ENCODE results near the gene EVI5. TPM values are rescaled to one million over a fixed set of nuclear protein-coding genes. Genes with fewer than 3 reads are reported as not detected.

EVI5 gene
- total RNA-seq, 1 experiment from 2014 or later: 11.4 TPM

DNA sequence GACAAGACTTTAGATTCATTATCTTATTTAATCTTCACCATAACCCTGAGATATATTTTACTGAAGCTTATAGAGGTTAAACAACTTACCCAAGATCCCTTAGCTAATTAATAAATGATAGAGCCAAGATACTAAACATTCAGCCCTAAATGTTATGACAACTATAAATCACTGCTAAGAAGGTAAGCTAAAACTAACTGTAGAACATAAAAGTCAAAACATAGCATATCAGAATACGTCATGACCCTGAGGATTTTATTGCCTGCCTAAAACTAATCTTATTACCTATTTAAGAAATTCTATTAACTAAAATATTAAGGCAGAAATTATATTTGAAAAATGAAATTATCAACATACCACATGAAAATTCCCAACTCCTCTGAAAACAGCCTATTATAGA, 22.6 kb downstream of the EVI5 start:
- ATAC-seq (no peak), DNase-seq (ENCODE audit: low spot score) (no peak)
- no peaks in the 10 kb centered on the region for H3K9me3 Mint-ChIP-seq
- H3K4me3 Mint-ChIP-seq: no peak overlapping the region
- no peak overlapping the region for H3K27ac Mint-ChIP-seq
- ChIA-PET POLR2A (no interaction called here), CTCF (interaction anchor here (1.3 to 1.4 kb wide), 2 partner anchors 13 to 56 kb away, joined by 6 read pairs; no protein-coding TSS in a partner anchor)
- TF ChIP-seq CREB1 (CRISPR knock-in tag; IDR thresholded peaks at IDR 0.05) (no peak), IRF2 (CRISPR knock-in tag; IDR thresholded peaks at IDR 0.05; ENCODE audit: borderline replicate concordance, low read depth) (no peak), ZNF281 (CRISPR knock-in tag; IDR thresholded peaks at IDR 0.05) (no peak), KAT7 (CRISPR knock-in tag; IDR thresholded peaks at IDR 0.05; ENCODE audit: borderline replicate concordance) (no peak), MXD4 (CRISPR knock-in tag; IDR thresholded peaks at IDR 0.05; ENCODE audit: borderline replicate concordance) (no peak), NFATC4 (CRISPR knock-in tag; IDR thresholded peaks at IDR 0.05) (no peak), ZNF121 (CRISPR knock-in tag; IDR thresholded peaks at IDR 0.05) (no peak), AFF4 (CRISPR knock-in tag; IDR thresholded peaks at IDR 0.05; ENCODE audit: borderline replicate concordance) (no peak), HMGXB4 (CRISPR knock-in tag; IDR thresholded peaks at IDR 0.05) (no peak), NR2C2 (CRISPR knock-in tag; IDR thresholded peaks at IDR 0.05) (no peak)
- TF ChIP-seq, protein P1, sequence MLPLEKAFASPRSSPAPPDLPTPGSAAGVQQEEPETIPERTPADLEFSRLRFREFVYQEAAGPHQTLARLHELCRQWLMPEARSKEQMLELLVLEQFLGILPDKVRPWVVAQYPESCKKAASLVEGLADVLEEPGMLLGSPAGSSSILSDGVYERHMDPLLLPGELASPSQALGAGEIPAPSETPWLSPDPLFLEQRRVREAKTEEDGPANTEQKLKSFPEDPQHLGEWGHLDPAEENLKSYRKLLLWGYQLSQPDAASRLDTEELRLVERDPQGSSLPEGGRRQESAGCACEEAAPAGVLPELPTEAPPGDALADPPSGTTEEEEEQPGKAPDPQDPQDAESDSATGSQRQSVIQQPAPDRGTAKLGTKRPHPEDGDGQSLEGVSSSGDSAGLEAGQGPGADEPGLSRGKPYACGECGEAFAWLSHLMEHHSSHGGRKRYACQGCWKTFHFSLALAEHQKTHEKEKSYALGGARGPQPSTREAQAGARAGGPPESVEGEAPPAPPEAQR (CRISPR knock-in tag; IDR thresholded peaks at IDR 0.05): no peak
- TF ChIP-seq, protein P2, sequence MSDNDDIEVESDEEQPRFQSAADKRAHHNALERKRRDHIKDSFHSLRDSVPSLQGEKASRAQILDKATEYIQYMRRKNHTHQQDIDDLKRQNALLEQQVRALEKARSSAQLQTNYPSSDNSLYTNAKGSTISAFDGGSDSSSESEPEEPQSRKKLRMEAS (CRISPR knock-in tag; IDR thresholded peaks at IDR 0.05): no peak
- TF ChIP-seq, protein P3, sequence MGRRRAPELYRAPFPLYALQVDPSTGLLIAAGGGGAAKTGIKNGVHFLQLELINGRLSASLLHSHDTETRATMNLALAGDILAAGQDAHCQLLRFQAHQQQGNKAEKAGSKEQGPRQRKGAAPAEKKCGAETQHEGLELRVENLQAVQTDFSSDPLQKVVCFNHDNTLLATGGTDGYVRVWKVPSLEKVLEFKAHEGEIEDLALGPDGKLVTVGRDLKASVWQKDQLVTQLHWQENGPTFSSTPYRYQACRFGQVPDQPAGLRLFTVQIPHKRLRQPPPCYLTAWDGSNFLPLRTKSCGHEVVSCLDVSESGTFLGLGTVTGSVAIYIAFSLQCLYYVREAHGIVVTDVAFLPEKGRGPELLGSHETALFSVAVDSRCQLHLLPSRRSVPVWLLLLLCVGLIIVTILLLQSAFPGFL (CRISPR knock-in tag; IDR thresholded peaks at IDR 0.05; ENCODE audit: borderline replicate concordance): no peak
- H3K36me3 Mint-ChIP-seq: no peaks in the 10 kb centered on the region
- no peaks in the 10 kb centered on the region for H3K4me1 Mint-ChIP-seq
- no peaks in the 10 kb centered on the region for H3K27me3 Mint-ChIP-seq (ENCODE audit: low read depth)

DNA sequence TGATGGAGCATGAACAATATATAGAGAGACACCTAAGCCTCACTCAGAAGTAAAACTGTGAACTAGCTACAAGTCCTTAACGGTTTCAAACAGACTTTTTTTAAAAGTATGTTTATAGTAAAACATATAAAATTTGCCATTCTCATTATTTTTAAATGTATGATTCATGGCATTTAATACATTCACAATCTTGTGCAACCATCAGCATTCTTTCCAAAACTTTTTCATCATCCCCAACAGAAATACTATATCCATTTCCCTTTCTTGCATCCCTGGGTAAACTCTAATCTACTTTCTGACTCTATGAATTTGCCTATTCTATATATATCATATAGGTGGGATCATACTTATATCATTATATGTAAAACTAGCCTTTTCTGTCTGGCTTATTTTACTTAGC, 25.5 kb downstream of the EVI5 start:
- CTCF ChIA-PET: interaction anchor here (1.0 kb wide), 1 partner anchor 10 kb away, joined by 4 read pairs; no protein-coding TSS in a partner anchor
- no peaks in the 10 kb centered on the region for H3K4me1 Mint-ChIP-seq
- TF ChIP-seq NR2C2 (CRISPR knock-in tag; IDR thresholded peaks at IDR 0.05) (no peak), NFYB (CRISPR knock-in tag; conservative IDR thresholded peaks at IDR 0.05; ENCODE audit: low read depth) (no peak), TCF7 (CRISPR knock-in tag; IDR thresholded peaks at IDR 0.05; ENCODE audit: low read depth) (no peak), RORB (CRISPR knock-in tag; IDR thresholded peaks at IDR 0.05) (no peak), JUN (CRISPR knock-in tag; IDR thresholded peaks at IDR 0.05) (no peak), KAT7 (CRISPR knock-in tag; IDR thresholded peaks at IDR 0.05; ENCODE audit: borderline replicate concordance) (no peak), ZNF396 (CRISPR knock-in tag; IDR thresholded peaks at IDR 0.05; ENCODE audit: borderline replicate concordance) (no peak), ZBTB21 (CRISPR knock-in tag; IDR thresholded peaks at IDR 0.05; ENCODE audit: borderline replicate concordance) (no peak)
- TF ChIP-seq, protein P1 (CRISPR knock-in tag; IDR thresholded peaks at IDR 0.05): no peak
- TF ChIP-seq, protein P2 (CRISPR knock-in tag; IDR thresholded peaks at IDR 0.05): no peak
- TF ChIP-seq, protein P4, sequence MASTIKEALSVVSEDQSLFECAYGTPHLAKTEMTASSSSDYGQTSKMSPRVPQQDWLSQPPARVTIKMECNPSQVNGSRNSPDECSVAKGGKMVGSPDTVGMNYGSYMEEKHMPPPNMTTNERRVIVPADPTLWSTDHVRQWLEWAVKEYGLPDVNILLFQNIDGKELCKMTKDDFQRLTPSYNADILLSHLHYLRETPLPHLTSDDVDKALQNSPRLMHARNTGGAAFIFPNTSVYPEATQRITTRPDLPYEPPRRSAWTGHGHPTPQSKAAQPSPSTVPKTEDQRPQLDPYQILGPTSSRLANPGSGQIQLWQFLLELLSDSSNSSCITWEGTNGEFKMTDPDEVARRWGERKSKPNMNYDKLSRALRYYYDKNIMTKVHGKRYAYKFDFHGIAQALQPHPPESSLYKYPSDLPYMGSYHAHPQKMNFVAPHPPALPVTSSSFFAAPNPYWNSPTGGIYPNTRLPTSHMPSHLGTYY (CRISPR knock-in tag; IDR thresholded peaks at IDR 0.05): no peak

More for the DNA sequence above, 25.5 kb downstream of the EVI5 start:
- ATAC-seq: no peak
- DNase-seq (ENCODE audit: low spot score): no peak
- peaks cover 3% of the 10 kb centered on the region; the same call in 1 of the 2 replicates for H3K36me3 Mint-ChIP-seq
- peaks cover 4% of the 10 kb centered on the region for H3K9me3 Mint-ChIP-seq
- POLR2A ChIA-PET: no interaction called here
- no peak overlapping the region for H3K4me3 Mint-ChIP-seq
- H3K27me3 Mint-ChIP-seq (ENCODE audit: low read depth): no peaks in the 10 kb centered on the region
- no peak overlapping the region for H3K27ac Mint-ChIP-seq
